ENCODE data around the gene ARHGEF38.
A peak's percentile ranks its signal among the peaks of the same experiment; 100 is the strongest.

Gene ARHGEF38

DNA sequence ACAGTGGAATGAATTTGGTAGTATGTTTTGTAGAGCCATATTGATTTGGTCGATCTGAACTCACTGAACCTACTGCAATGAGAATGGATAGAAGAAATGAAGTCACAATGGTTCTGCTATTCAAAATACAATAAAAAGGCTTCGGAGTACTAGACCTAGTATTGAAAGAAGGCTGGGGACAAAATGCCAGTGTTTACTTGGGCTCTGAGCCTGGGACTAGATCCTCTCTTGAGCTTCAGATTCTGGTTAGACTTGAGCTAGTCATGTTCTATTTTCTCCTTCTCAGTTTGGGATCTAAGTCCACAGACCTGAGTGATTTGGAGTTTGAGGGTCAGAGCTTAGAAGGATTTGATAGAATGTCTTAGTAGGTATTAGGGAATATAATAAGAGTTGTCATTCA is 146.2 kb downstream of the ARHGEF38 start:
- Histone ChIP-seq H3F3A (ENCODE audit: control insufficient read depth, insufficient read depth) (no peaks in the 10 kb centered on the region), H3K9me2 (replicated peaks; ENCODE audit: control insufficient read depth, low read length) (no peaks in the 10 kb centered on the region), H4K20me1 (ENCODE audit: control insufficient read depth, insufficient read depth, low read depth, low read length) (no peaks in the 10 kb centered on the region), H3K9me3 (ENCODE audit: control insufficient read depth, insufficient read depth, low read length) (no peaks in the 10 kb centered on the region), H3K27me3 (ENCODE audit: control insufficient read depth, low read length) (no peaks in the 10 kb centered on the region), H3K79me2 (ENCODE audit: control insufficient read depth, low read length) (peaks cover 10% of the 10 kb centered on the region), H3K27ac (ENCODE audit: low read depth, low read length) (no peak overlapping the region), H3K4me3 (ENCODE audit: low read length) (no peak overlapping the region), H3K4me1 (ENCODE audit: control insufficient read depth, low read length) (no peaks in the 10 kb centered on the region), H3K4me2 (ENCODE audit: low read length) (no peak overlapping the region), H3K36me3 (ENCODE audit: control insufficient read depth, low read length) (peaks cover 52% of the 10 kb centered on the region)
- TF ChIP-seq, protein P1, sequence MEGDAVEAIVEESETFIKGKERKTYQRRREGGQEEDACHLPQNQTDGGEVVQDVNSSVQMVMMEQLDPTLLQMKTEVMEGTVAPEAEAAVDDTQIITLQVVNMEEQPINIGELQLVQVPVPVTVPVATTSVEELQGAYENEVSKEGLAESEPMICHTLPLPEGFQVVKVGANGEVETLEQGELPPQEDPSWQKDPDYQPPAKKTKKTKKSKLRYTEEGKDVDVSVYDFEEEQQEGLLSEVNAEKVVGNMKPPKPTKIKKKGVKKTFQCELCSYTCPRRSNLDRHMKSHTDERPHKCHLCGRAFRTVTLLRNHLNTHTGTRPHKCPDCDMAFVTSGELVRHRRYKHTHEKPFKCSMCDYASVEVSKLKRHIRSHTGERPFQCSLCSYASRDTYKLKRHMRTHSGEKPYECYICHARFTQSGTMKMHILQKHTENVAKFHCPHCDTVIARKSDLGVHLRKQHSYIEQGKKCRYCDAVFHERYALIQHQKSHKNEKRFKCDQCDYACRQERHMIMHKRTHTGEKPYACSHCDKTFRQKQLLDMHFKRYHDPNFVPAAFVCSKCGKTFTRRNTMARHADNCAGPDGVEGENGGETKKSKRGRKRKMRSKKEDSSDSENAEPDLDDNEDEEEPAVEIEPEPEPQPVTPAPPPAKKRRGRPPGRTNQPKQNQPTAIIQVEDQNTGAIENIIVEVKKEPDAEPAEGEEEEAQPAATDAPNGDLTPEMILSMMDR (IDR thresholded peaks at IDR 0.05; ENCODE audit: low read depth, low read length, poor library complexity, severe bottlenecking), result no peak
- TF ChIP-seq EZH2phosphoT487 (IDR thresholded peaks at IDR 0.05; ENCODE audit: borderline replicate concordance, low read length), result no peak

DNA sequence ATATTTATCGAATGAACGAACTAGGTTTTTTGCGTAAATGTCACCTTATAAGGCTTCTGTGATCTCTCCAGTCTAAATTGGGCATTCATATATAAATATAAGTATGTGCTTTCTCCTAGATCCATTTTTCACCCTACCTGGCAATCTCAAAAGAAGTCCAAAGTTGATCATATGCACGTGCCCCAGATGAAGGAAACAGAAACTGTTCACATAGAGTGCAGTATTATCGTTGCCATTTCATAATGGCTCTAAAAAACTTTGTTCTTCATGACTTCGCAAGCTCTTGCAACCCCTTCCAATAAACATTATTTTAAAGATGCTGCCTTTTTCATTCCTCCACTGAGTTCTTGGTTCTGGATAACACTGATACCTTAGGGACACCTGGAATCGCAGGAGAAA is 155.4 kb downstream of the ARHGEF38 start:
- Histone ChIP-seq H3K36me3 (ENCODE audit: control insufficient read depth, low read length) (peaks cover 6% of the 10 kb centered on the region), H3K4me1 (ENCODE audit: control insufficient read depth, low read length) (peaks cover 25% of the 10 kb centered on the region), H3K27ac (ENCODE audit: low read depth, low read length) (no peak overlapping the region), H4K20me1 (ENCODE audit: control insufficient read depth, insufficient read depth, low read depth, low read length) (no peaks in the 10 kb centered on the region), H3K9me3 (ENCODE audit: control insufficient read depth, insufficient read depth, low read length) (no peaks in the 10 kb centered on the region), H3K4me3 (ENCODE audit: low read length) (peak overlapping the region; percentile 90), H3K9me2 (replicated peaks; ENCODE audit: control insufficient read depth, low read length) (no peaks in the 10 kb centered on the region), H3K79me2 (ENCODE audit: control insufficient read depth, low read length) (peaks cover 89% of the 10 kb centered on the region), H3K4me2 (ENCODE audit: low read length) (peak overlapping the region; percentile 66), H3F3A (ENCODE audit: control insufficient read depth, insufficient read depth) (0 out of 2 replicates have a peak, but pooled peaks cover 6% of the 10 kb centered on the region), H3K27me3 (ENCODE audit: control insufficient read depth, low read length) (no peaks in the 10 kb centered on the region)
- TF ChIP-seq EZH2phosphoT487 (IDR thresholded peaks at IDR 0.05; ENCODE audit: borderline replicate concordance, low read length), result no peak
- TF ChIP-seq, protein P1 (IDR thresholded peaks at IDR 0.05; ENCODE audit: low read depth, low read length, poor library complexity, severe bottlenecking), result no peak

DNA sequence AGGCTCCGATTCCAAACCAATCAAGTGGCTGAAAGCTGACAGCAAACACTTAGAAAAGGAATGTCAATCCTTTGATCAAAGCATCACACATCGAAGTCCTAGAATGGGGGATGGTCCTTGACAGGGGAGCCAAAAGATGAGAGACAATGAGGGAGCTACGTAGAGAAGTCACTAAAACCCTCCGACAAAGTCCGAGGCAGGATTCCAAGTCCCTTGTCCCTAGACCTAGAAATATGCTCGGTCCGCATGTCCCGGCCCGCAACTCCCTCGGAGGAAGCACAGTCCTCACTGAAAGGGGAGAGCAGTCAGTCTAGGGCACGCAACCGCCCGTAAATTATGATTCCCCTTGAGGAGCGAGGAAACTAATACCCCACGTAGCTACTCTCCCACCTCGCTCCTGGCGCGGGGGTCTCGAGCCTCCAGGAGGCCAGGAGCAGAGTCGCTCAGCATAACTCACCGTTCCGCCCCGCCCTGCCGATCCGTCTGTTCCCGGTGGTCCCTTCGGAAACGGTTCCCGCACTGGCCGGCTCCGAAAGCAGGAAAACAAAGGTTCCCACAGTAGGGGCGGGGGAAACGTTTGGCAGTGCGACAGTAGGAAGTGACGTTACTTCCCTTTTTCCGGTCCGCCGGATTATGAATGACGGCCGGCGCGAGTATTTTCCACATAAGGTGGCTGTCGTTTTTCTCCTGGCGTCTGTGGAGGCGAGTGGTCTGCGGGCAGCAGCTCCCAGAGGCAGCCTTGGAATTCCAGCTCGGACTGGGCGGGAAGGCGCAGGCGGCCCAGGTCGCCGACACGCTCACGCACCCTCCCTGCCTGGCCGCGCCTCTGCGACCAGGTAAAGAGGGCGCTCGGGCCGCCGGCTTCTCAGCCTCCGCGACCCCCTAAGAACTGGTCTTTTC is 156.0 kb downstream of the ARHGEF38 start, which contains the start of the genes GSTCD and INTS12:
TSS of gene GSTCD (plus strand) at position 604 of the 900 bp plus-strand sequence. CDS start 8,830 bp downstream, outside the sequence.
TSS of gene INTS12 (minus strand) at position 509 of the 900 bp plus-strand sequence. CDS start 8,684 bp downstream, outside the sequence.
- peak within 1 kb of the TSS; percentile 66 for H3K4me2 ChIP-seq (ENCODE audit: low read length)
- no peak for TF ChIP-seq EZH2phosphoT487 (IDR thresholded peaks at IDR 0.05; ENCODE audit: borderline replicate concordance, low read length)
- TF ChIP-seq, protein P1 (IDR thresholded peaks at IDR 0.05; ENCODE audit: low read depth, low read length, poor library complexity, severe bottlenecking), result peak; percentile 24
- peaks cover 3% of the 10 kb centered on the region for H3K36me3 ChIP-seq (ENCODE audit: control insufficient read depth, low read length)

More for the DNA sequence above, 156.0 kb downstream of the ARHGEF38 start, which contains the start of the genes GSTCD and INTS12:
- H3K4me1 ChIP-seq (ENCODE audit: control insufficient read depth, low read length), result peaks cover 28% of the 10 kb centered on the region
- peaks cover 92% of the 10 kb centered on the region for H3K79me2 ChIP-seq (ENCODE audit: control insufficient read depth, low read length)
- H3K27ac ChIP-seq (ENCODE audit: low read depth, low read length), result 0 out of 2 replicates have a peak within 1 kb of the TSS, but pooled peaks have one; percentile 12
- H3K4me3 ChIP-seq (ENCODE audit: low read length), result peak within 1 kb of the TSS; percentile 90
- H3K9me2 ChIP-seq (replicated peaks; ENCODE audit: control insufficient read depth, low read length), result no peaks in the 10 kb centered on the region
- no peaks in the 10 kb centered on the region for H3K27me3 ChIP-seq (ENCODE audit: control insufficient read depth, low read length)
- H3K9me3 ChIP-seq (ENCODE audit: control insufficient read depth, insufficient read depth, low read length), result no peaks in the 10 kb centered on the region
- peaks cover 6% of the 10 kb centered on the region; the same call in 1 of the 2 replicates for H3F3A ChIP-seq (ENCODE audit: control insufficient read depth, insufficient read depth)
- H4K20me1 ChIP-seq (ENCODE audit: control insufficient read depth, insufficient read depth, low read depth, low read length), result no peaks in the 10 kb centered on the region

All from DOHH2 (cell line).